ENCODE measurements around the gene SART1.

SART1 gene

DNA sequence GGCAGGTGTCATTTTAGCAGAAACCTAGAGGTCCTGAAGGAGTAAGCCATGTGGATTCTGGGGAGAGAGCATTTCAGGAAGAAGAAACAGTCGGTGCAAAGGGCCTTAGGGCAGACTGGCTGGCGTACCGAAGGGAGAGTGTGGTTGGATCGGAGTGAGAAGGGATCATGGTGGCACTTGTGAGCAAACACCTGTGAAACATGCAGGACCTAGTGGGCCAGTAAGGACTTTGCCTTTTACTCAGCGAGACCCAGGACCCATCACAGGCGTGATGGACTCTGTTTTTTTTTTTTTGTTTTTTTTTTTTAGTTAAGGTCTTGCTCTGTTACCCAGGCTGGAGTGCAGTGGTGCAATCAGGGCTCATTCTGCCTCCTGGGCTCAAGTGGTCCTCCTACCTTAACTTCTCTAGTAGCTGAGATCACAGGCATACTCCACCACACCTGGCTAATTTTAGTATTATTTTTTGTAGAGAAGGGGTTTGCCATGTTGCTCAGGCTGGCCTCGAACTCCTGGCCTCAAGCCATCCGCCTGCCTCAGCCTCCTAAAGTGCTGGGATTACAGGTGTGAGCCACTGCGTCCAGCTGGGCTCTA lies 19.7 kb upstream of the SART1 start:
- Histone ChIP-seq H3K9me3 (ENCODE audit: low read length) (no peaks in the 10 kb centered on the region), H3K4me1 (ENCODE audit: insufficient read depth, low read length, severe bottlenecking) (no peaks in the 10 kb centered on the region), H2AFZ (ENCODE audit: low read length) (no peak overlapping the region), H3K4me3 (ENCODE audit: low read depth, low read length, poor library complexity, severe bottlenecking) (no peak overlapping the region), H3K27ac (ENCODE audit: low read depth, low read length, poor library complexity, severe bottlenecking) (no peak overlapping the region), H3K4me2 (ENCODE audit: low read length) (no peak overlapping the region), H3K9ac (ENCODE audit: low read length) (no peak overlapping the region), H3F3A (ENCODE audit: insufficient read depth, low read length) (no peaks in the 10 kb centered on the region), H4K20me1 (ENCODE audit: insufficient read depth, low read length) (no peaks in the 10 kb centered on the region), H3K79me2 (ENCODE audit: insufficient read depth, low read length) (no peaks in the 10 kb centered on the region), H3K9me2 (ENCODE audit: low read depth, low read length) (no peaks in the 10 kb centered on the region), H3K36me3 (ENCODE audit: insufficient read depth, low read length) (no peaks in the 10 kb centered on the region), H3K27me3 (ENCODE audit: insufficient read depth, low read length) (0 out of 2 replicates have a peak, but pooled peaks cover 4% of the 10 kb centered on the region)
- TF ChIP-seq, protein P1, sequence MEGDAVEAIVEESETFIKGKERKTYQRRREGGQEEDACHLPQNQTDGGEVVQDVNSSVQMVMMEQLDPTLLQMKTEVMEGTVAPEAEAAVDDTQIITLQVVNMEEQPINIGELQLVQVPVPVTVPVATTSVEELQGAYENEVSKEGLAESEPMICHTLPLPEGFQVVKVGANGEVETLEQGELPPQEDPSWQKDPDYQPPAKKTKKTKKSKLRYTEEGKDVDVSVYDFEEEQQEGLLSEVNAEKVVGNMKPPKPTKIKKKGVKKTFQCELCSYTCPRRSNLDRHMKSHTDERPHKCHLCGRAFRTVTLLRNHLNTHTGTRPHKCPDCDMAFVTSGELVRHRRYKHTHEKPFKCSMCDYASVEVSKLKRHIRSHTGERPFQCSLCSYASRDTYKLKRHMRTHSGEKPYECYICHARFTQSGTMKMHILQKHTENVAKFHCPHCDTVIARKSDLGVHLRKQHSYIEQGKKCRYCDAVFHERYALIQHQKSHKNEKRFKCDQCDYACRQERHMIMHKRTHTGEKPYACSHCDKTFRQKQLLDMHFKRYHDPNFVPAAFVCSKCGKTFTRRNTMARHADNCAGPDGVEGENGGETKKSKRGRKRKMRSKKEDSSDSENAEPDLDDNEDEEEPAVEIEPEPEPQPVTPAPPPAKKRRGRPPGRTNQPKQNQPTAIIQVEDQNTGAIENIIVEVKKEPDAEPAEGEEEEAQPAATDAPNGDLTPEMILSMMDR (IDR thresholded peaks at IDR 0.05; ENCODE audit: low read length) = no peak
- no peak for TF ChIP-seq EZH2 (IDR thresholded peaks at IDR 0.05; ENCODE audit: borderline replicate concordance, low read length)

GRCh38 chr11:65942531-65942930 lies 19.0 kb upstream of the SART1 start:
- Histone ChIP-seq H3K9me2 (ENCODE audit: low read depth, low read length) (no peaks in the 10 kb centered on the region), H2AFZ (ENCODE audit: low read length) (no peak overlapping the region), H3K9ac (ENCODE audit: low read length) (no peak overlapping the region), H3K79me2 (ENCODE audit: insufficient read depth, low read length) (no peaks in the 10 kb centered on the region), H3K4me3 (ENCODE audit: low read depth, low read length, poor library complexity, severe bottlenecking) (no peak overlapping the region), H3K27ac (ENCODE audit: low read depth, low read length, poor library complexity, severe bottlenecking) (no peak overlapping the region), H4K20me1 (ENCODE audit: insufficient read depth, low read length) (no peaks in the 10 kb centered on the region), H3K9me3 (ENCODE audit: low read length) (no peaks in the 10 kb centered on the region), H3F3A (ENCODE audit: insufficient read depth, low read length) (no peaks in the 10 kb centered on the region), H3K36me3 (ENCODE audit: insufficient read depth, low read length) (no peaks in the 10 kb centered on the region), H3K4me2 (ENCODE audit: low read length) (no peak overlapping the region), H3K27me3 (ENCODE audit: insufficient read depth, low read length) (0 out of 2 replicates have a peak, but pooled peaks cover 4% of the 10 kb centered on the region), H3K4me1 (ENCODE audit: insufficient read depth, low read length, severe bottlenecking) (no peaks in the 10 kb centered on the region)
- TF ChIP-seq, protein P1 (IDR thresholded peaks at IDR 0.05; ENCODE audit: low read length) = no peak
- no peak for TF ChIP-seq EZH2 (IDR thresholded peaks at IDR 0.05; ENCODE audit: borderline replicate concordance, low read length)

DNA sequence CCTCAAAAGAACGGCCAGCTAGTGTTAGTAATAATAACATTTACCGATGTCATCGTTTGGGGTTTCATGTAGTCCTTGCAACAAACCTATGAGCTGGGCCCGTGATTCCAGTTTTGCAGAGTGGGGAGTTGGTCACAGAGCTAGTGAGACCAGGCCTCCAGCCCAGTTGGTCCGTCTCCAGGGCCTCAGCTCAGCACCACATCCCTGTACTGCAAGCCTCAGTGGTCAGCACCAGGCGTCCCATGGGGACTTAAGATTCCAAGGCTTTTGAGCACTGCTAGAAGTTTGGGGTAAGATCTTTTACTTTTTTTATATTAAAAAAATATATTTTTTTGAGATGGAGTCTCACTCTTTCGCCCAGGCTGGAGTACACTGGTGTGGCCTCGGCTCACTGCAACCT lies 17.3 kb upstream of the SART1 start:
- Histone ChIP-seq H3K79me2 (ENCODE audit: insufficient read depth, low read length) (no peaks in the 10 kb centered on the region), H3K27me3 (ENCODE audit: insufficient read depth, low read length) (0 out of 2 replicates have a peak, but pooled peaks cover 4% of the 10 kb centered on the region), H3K9me2 (ENCODE audit: low read depth, low read length) (no peaks in the 10 kb centered on the region), H2AFZ (ENCODE audit: low read length) (no peak overlapping the region), H3K4me1 (ENCODE audit: insufficient read depth, low read length, severe bottlenecking) (no peaks in the 10 kb centered on the region), H3K4me3 (ENCODE audit: low read depth, low read length, poor library complexity, severe bottlenecking) (no peak overlapping the region), H3K36me3 (ENCODE audit: insufficient read depth, low read length) (no peaks in the 10 kb centered on the region), H3K4me2 (ENCODE audit: low read length) (no peak overlapping the region), H3K9ac (ENCODE audit: low read length) (no peak overlapping the region), H3K9me3 (ENCODE audit: low read length) (no peaks in the 10 kb centered on the region), H3K27ac (ENCODE audit: low read depth, low read length, poor library complexity, severe bottlenecking) (no peak overlapping the region), H3F3A (ENCODE audit: insufficient read depth, low read length) (no peaks in the 10 kb centered on the region), H4K20me1 (ENCODE audit: insufficient read depth, low read length) (no peaks in the 10 kb centered on the region)
- TF ChIP-seq EZH2 (IDR thresholded peaks at IDR 0.05; ENCODE audit: borderline replicate concordance, low read length) = no peak
- TF ChIP-seq, protein P1 (IDR thresholded peaks at IDR 0.05; ENCODE audit: low read length) = no peak

All from OCI-LY1 (cell line).